Activated CD8-positive, alpha-beta memory T cell treated with anti-CD3 and anti-CD28 coated beads for 36 hours (primary cell): ENCODE data around the gene SPTSSA. TPM values are rescaled to one million over a fixed set of nuclear protein-coding genes. Genes with fewer than 3 reads are reported as not detected.
"Not testable (repeated sequence)": the region's sequence is repeated elsewhere in the genome, so short reads cannot be mapped to it uniquely, and the experiment has no call there.

Source experiments
- CTCF ChIA-PET: fragments of 350-600 bp; sonication (Branson Sonifier 250); formaldehyde crosslinking; loops from one replicate; lab custom pipeline; 2021; ENCODE audit warnings: antibody characterized with exemption; lab: Charles Lee
- POLR2A ChIA-PET: fragments of 350-600 bp; sonication (Branson Sonifier 250); formaldehyde crosslinking; loops from one replicate; lab custom pipeline; 2021; ENCODE audit warnings: antibody characterized with exemption; lab: Charles Lee
- total RNA-seq, 2 experiments: library from RNA; stranded (reverse); gene quantifications; one replicate each; pipeline ENCODE4 v1.2.3, GENCODE V29; 2021

Gene SPTSSA, protein sequence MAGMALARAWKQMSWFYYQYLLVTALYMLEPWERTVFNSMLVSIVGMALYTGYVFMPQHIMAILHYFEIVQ
- 10 to 100 TPM; 13.2 to 13.8 TPM for total RNA-seq

DNA sequence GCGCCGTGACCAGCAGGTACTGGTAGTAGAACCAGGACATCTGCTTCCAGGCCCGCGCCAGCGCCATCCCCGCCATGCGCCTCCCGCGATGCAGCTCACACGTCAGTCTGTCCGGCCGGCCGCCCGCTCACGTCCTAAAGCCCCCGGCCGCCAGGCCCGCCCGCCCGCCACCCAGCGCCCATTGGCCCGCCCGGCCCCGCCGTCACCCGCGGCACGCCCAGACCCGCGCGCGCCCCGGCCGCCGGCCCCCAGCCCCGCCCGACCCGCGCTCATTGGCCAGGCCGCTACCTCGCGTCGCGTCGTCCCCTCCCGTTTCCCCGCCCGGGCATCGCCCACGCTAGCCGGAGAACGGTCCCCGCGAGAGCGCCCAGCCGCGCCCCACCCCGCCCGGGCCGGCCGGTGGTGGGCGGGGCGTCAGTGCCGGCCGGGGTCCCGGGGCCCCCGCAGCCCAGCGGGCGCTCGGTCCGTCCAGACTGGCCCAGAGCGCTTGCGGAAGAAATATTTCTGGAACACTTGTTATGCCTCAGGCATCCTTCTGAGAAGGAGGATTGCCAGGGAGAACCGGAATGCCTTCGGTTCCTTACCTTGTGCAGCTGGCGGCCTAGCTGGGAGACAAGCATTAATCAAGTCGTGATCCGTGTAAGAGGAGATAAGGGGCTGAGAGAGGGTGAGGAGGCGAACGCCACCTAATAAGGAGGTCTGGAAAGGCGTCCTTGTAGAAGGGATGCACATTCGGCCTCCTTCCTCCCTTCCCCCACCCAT, at the start of gene SPTSSA:
SPTSSA (minus strand) TSS at position 109 of the 762 bp plus-strand sequence; CDS start at position 76, 33 bp downstream.
- CTCF ChIA-PET = no interaction called here
- POLR2A ChIA-PET = no interaction called here

DNA sequence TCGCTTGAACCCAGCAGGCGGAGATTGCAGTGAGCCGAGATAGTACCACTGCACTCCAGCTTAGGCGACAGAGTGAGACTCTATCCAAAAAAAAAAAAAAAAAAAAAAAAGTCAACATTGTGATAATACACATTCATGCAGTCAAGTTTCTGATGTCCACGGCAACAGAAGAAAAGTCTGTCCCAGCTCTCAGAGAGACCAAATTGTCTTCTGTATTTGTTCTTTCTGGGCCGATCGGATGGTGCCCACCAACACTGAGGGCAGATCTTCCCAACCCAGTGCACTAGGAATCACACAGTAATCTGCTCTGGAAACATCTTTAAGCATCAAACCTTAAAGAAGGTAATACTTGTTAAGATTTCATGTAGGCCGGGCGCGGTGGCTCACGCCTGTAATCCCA, 45.8 kb upstream of the SPTSSA start:
- ChIA-PET CTCF (no interaction called here), POLR2A (no interaction called here)

DNA sequence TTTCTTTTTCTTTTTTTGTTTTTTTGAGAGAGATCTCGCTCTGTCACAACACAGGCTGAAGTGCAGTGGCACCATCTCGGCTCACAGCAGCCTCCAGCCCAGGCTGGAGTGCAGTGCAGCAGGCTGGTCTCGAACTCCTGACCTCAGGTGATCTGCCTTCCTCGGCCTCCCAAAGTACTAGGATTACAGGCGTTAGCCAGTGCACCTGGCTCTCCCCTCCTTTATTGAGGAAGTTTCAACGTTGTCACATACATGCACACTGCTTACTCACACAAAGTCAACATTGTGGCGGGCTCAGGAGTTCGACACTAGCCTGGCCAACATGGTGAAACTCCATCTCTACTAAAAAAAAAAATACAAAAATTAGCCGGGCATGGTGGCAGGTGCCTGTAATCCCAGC, 45.4 kb upstream of the SPTSSA start:
- ChIA-PET CTCF (no interaction called here), POLR2A (no interaction called here)

DNA sequence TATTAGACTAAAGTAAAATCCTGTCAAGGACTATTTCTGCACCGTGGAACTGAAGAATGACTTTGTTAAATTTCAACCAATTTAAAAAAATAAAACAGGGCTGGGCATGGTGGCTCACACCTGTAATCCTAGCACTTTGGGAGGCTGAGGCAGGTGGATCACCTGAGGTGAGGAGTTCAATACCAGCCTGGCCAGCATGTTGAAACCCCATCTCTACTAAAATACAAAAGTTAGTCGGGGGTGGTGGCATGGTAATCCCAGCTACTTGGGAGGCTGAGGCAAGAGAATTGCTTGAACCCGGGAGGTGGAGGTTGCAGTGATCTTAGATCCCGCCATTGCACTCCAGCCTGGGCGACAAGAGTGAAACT, 43.1 kb upstream of the SPTSSA start:
- CTCF ChIA-PET, POLR2A ChIA-PET: not testable (repeated sequence)

DNA sequence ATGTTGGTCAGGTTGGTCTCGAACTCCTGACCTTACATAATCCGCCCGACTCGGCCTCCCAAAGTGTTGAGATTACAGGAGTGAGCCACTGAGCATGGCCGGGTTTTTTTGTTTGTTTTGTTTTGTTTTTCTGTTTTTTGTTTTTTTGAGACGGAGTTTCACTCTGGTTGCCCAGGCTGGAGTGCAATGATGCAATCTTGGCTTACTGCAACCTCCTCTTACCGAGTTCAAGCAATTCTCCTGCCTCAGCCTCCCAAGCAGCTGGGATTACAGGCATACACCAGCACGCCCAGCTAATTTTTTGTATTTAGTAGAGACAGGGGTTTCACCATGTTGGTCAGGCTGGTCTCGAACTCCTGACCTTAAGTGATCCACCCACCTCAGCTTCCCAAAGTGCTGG, 42.0 kb upstream of the SPTSSA start:
- CTCF ChIA-PET, POLR2A ChIA-PET: not testable (repeated sequence)

DNA sequence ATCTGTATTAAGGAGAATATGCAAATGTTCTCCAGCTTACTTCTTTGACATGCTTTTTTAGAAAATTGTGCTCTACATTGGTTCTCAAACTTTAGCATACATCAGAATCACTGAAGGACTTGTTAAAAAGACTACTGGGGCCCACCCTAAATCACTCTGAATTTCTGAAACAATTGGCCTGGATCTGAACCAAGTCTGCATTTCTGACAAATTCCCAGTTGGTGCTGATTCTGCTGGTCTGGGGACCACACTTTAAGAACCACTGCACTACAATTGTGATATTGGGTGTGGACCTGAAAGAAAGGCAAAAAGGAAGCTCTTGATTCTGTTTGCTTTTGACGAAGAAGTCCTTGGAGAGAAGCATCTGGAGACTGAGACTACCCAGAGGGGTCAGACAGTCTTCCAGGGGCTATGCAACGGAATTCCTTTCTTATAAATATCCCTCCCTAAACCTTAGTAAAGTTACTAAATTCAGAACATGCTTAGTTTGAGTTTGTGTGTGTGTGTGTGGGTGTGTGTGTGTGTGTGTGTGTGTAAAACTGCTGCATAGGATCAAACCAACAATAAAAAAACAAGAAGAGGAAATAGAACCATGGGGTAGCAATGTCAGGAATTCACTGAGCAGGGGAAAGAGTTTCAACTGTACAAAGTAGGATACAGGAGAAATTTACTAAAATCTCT, 40.6 kb upstream of the SPTSSA start:
- POLR2A ChIA-PET = no interaction called here

DNA sequence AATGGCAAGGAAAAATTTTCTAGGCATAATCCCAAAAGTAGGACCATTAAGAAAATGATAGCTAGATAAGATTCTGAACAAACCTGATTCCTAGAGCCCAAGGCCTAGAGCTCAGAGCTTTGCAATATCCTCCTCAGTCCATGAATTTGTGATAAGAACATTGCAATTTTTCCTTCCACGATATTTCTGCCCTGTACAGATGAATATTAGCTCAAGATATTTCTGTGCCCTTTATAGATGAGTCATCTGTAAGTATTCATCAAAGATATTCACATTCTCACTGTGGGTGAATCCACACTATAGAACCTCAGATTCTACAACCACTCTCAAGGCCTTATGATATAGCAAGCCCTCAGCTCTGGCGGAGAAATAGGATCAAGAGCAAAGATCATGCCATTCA, 40.0 kb upstream of the SPTSSA start:
- CTCF ChIA-PET = interaction anchor here (0.6 kb wide), 1 partner anchor 156 kb away, joined by 3 read pairs; no protein-coding TSS in a partner anchor

More for the DNA sequence above, 40.6 kb upstream of the SPTSSA start:
- CTCF ChIA-PET = interaction anchor here (0.6 kb wide), 1 partner anchor 156 kb away, joined by 3 read pairs; no protein-coding TSS in a partner anchor

DNA sequence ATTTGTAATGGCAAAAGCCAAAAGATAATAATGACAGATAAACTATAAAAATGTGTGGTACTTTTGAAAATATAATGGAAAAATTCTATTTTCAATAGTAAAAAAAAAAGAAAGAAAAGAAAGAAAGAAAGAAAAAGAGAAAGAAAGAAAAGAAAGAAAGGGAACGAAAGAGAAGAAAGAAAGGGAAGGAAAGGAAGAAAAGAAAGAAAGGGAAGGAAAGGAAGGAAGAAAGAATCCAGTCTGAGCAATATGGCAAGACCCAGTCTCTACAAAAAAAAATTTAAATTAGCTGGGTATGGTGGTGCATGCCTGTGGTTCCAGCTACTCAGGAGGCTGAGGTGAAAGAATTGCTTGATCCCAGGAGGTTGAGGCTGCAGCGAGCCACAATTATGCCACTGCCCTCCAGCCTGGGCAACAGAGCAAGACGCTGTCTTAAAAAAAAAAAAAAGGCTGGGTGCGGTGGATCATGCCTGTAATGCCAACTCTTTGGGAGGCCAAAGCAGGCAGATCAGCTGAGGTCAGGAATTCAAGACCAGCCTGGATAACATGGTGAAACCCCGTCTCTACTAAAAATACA, 39.1 kb upstream of the SPTSSA start:
- POLR2A ChIA-PET = no interaction called here
- CTCF ChIA-PET = no interaction called here

More for the DNA sequence above, 40.0 kb upstream of the SPTSSA start:
- POLR2A ChIA-PET = no interaction called here

DNA sequence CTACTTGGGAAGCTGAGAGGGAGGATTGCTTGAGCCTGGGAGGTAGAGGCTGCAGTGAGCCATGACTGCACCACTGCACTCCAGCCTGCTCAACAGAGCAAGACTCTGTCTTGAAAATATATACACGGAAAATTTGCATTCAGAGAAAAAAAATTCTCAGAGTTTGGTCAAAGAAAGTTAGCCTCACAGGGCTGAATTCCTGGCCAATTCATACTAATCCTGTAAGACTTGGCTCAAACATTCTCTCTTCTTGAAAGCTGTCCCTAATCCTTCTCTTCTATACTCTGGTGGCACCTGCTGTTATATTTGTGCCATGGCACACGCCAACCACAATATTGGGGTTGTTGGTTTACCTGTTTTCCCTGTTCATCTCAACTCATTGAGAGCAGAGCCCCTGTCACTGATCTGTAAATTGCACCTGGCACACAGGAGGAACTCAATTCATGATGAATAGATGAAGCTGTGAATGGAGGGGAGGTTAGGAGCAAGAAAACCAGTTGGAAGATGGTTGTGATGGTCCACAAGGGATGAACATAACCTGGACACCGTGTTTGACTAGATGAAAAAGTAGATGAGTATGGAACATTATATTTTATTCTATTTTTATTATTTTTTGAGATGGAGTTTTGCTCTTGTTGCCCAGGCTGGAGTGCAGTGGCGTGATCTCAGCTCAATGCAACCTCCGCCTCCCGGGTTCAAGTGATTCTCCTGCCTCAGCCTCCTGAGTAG, 36.8 kb upstream of the SPTSSA start:
- ChIA-PET POLR2A (no interaction called here), CTCF (no interaction called here)

DNA sequence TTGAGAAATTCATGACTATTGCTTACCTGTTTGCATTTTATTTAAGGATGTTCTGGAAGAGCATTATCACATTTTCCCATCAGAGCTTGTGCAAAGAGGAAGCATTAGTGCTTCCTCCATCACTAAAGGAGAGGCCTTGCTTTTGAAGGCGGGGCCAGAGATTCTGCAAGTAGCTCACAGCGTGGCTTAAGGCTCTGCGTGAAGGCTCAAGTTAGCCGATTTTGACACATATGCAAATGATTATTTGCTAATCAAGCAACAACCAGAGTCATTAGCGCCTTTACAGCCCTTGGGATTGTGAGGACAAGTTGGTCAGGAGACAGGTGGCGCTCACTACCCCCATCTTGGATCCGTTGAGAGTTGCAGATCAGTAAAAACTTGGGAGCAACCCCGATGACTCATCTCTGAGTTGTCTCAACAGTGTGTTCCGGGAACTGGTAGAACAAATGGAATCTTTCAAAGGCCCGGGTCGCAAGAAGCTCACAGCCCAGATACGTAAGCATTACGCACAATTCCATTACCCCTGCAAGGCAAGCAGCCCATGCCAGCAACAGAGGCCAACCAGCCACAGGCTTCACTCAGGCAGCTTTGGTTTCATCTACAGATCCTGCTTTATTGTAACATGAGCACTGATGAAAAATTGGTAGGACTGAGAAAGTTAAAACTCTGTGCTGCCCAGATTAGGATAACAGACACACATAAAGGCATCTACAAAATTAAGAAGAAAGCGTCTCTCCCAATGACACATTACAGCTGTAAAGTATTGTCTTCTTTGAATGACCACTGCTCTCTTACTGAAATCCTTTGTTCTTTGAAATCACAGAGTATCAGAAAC, 34.9 kb upstream of the SPTSSA start:
- ChIA-PET CTCF (interaction anchor here (0.8 to 1.8 kb wide), 2 partner anchors 165 to 174 kb away, joined by 3 to 4 read pairs; no protein-coding TSS in a partner anchor), POLR2A (no interaction called here)

DNA sequence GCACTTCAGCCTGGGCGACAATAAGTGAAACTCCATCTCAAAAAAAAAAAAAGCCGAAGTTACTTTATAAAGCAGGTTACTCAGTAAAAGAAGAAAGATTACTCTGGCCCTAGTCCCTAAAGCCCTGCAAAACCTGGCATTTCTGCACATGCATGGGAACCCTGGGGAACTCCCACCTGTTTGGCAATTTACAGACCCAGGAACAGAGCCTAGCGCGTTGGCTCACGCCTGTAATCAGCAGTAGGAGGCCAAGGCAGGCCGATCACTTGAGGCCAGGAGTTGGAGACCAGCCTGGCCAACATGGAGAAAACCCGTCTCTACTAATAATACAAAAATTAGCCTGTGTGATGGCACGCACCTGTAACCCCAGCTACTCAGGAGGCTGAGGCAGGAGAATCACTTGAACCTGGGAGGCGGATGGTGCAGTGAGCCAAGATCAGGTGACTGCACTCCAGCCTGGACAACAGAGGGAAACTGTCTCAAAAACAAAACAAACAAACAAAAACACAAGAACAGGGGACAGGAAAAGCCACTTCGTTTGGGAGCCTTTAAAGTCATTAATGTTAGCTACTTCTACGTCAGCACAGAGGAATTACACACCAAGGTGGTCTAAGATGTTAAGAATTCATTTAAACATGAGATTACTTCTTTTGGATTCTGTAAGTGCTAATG, 34.1 kb upstream of the SPTSSA start:
- CTCF ChIA-PET = interaction anchor here (0.8 kb wide), 1 partner anchor 173 kb away, joined by 3 read pairs; no protein-coding TSS in a partner anchor
- POLR2A ChIA-PET = no interaction called here

DNA sequence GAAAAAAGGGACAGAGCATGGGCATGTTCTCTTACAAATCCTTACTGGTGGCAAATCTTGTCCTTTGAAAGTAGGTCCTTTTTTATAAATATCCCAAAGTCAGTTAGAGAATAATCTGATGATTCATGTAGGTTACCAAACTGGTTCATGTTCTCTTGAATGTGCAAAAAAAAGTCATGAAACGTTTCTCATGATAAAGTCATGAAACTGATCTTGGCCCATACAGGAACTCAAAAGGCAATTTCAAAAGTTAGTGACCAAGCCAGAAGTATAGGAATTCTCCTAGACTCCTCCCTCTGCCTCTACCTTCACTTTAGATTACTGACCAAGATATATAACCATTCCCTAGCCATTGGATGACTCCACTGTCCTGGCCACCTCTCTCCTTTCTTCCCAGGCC, 27.3 kb upstream of the SPTSSA start:
- POLR2A ChIA-PET = no interaction called here
- CTCF ChIA-PET = no interaction called here

DNA sequence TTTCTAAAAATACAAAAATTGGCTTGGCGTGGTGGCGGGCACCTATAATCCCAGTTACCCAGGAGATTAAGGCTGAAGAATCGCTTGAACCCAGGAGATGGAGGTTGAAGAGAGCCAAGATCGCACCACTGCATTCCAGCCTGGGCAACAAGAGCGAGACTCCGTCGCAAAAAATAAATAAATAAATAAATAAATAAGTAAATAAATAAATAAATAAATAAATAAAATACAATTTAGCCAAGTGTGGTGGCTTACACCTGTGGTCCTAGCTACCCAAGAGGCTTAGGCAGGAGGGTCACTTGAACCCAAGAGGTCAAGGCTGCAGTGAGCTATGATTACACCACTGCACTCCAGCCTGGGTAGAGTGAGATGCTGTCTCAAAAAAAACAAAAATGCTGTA, 26.5 kb upstream of the SPTSSA start:
- ChIA-PET POLR2A (no interaction called here), CTCF (no interaction called here)

DNA sequence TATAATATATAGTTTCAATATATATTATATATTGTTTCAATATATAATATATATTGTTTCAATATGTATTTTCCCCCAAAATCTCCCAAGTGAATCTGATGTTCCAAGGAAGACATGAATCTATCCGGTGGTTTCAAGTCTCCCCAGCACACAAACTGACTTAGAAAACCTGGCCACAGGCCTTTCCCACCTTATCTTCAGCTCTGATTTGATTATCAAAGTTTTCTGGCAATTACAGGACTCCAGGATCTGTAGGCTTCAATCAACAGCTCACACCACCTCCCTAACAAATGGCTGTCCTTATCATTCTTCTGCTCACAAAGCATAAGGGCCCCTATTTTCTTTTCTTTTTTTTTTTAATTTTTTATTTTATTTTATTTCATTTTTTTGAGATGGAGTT, 22.7 kb upstream of the SPTSSA start:
- CTCF ChIA-PET = no interaction called here
- POLR2A ChIA-PET = no interaction called here

DNA sequence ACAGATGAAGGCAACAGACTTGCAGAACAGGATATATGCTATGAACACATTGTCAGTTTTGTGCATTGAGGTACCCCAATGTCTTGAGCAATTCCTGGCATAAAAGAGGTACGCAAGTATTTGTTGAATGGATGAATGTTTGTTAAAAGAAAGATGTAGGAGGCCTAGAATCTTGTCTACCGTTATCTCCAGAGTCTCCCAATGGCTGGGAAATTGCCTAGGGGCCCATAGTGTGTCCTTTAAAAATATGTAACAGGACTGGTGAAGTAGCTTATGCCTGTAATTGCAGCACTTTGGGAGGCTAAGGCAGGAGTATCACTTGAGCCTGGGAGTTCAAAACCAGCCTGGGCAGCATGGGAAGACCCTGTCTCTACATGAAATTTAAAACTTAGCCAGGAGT, 20.4 kb upstream of the SPTSSA start:
- POLR2A ChIA-PET = no interaction called here
- CTCF ChIA-PET = no interaction called here

DNA sequence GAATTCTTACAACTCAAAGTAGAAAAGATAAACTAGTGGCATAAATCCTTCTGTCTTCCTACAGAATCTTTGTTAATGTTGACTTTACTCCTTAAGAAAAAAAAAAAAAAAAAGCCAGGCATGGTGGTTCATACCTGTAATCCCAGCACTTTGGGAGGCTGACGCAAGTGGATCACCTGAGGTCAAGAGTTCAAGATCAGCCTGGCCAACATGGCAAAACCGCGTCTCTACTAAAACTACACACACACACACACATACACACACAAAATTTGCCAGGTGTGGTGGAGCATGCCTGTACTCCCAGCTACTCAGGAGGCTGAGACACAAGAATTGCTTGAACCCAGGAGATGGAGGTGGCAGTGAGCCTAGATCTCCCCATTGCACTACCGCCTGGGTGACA, 17.7 kb upstream of the SPTSSA start:
- ChIA-PET CTCF (interaction anchor here (0.6 kb wide), 1 partner anchor 1236 kb away, joined by 3 read pairs; no protein-coding TSS in a partner anchor), POLR2A (no interaction called here)

DNA sequence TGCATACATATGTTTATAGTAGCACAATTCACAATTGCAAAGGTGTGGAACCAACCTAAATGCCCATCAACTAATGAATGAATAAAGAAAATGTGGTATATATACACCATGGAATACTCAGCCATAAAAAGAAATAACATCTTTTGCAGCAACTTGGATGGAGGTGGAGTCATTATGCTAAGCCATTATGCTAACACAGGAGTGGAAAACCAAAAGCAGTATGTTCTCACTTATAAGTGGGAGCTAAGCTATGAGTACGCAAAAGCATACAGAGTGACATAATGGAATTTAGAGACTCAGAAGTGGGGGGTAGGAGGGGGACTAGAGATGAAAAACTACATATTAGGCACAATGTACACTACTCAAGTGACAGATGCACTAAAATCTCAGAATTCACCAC, 16.2 kb upstream of the SPTSSA start:
- ChIA-PET CTCF (no interaction called here), POLR2A (no interaction called here)

DNA sequence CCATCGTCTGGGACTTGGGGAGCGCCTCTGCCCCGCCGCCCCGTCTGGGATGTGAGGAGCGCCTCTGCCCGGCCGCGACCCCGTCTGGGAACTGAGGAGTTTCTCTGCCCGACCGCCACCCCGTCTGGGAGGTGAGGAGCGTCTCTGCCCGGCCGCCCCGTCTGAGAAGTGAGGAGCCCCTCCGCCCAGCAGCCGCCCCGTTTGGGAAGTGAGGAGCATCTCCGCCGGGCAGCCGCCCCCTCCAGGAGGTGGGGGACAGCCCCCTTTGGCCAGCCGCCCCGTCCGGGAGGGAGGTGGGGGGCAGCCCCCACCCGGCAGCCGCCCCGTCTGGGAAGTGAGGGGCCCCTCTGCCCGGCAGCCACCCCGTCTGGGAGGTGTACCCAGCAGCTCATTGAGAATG, 14.0 kb upstream of the SPTSSA start:
- POLR2A ChIA-PET, CTCF ChIA-PET: not testable (repeated sequence)
